Omental fat pad (tissue), 4 donors: Measurements from ENCODE around the gene GOSR2. TPM values are rescaled to one million over a fixed set of nuclear protein-coding genes. Genes with fewer than 3 reads are reported as not detected.
A peak's percentile ranks its signal among the peaks of the same experiment; 100 is the strongest.
"Not testable (repeated sequence)": the region's sequence is repeated elsewhere in the genome, so short reads cannot be mapped to it uniquely, and the experiment has no call there.

Source experiments
- ATAC-seq: fragments of 150-250 bp; one replicate; pipeline ENCODE4 v1.9.1; 2016; ENCODE audit warnings: mild to moderate bottlenecking, moderate library complexity; ENCODE audit not compliant: low FRiP score
- DNase-seq: peaks from one replicate; pipeline ENCODE4 v3.0.0-alpha.2; 2019; ENCODE audit warnings: low spot score
- total RNA-seq, 4 donors: library from RNA; depleted of rRNA; stranded (reverse); fragments of >200 nt; gene quantifications; one replicate each; pipeline ENCODE4 v1.1.0, GENCODE V29; 2016
- TF ChIP-seq, protein P1 (sequence below), 3 donors: fragments of 450-650 bp; IDR thresholded peaks; one replicate each; pipeline ENCODE4 v1.5.1; 2016 to 2017; ENCODE audit warnings: antibody characterized with exemption in 3 of 3, mild to moderate bottlenecking in 3 of 3, moderate library complexity in 2 of 3

GOSR2 gene
- total RNA-seq, 4 donors from 2014 or later: 37.4 to 59.4 (median 47.3) TPM

DNA sequence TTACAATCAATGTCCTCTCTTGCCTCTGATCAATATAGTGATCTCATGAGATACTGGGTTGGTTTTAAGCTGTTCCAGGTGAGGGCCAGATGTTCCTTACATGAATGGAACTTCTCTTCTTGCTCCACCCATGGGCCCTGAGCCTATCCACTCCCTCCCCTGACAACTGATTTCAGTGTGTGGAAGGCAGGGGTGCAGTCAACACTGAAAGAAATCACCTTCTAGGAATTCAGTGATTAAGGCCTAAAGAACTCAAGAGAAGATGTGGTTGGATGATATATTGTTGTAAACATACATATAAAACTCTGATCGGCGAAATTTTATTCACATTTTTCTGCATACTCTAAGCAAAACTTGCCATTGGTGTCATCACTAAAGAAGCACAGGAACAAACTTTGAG is 6.7 kb upstream of the GOSR2 start:
- TF ChIP-seq, protein P1, sequence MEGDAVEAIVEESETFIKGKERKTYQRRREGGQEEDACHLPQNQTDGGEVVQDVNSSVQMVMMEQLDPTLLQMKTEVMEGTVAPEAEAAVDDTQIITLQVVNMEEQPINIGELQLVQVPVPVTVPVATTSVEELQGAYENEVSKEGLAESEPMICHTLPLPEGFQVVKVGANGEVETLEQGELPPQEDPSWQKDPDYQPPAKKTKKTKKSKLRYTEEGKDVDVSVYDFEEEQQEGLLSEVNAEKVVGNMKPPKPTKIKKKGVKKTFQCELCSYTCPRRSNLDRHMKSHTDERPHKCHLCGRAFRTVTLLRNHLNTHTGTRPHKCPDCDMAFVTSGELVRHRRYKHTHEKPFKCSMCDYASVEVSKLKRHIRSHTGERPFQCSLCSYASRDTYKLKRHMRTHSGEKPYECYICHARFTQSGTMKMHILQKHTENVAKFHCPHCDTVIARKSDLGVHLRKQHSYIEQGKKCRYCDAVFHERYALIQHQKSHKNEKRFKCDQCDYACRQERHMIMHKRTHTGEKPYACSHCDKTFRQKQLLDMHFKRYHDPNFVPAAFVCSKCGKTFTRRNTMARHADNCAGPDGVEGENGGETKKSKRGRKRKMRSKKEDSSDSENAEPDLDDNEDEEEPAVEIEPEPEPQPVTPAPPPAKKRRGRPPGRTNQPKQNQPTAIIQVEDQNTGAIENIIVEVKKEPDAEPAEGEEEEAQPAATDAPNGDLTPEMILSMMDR (IDR thresholded peaks at IDR 0.05): no peak
- ATAC-seq: no peak

DNA sequence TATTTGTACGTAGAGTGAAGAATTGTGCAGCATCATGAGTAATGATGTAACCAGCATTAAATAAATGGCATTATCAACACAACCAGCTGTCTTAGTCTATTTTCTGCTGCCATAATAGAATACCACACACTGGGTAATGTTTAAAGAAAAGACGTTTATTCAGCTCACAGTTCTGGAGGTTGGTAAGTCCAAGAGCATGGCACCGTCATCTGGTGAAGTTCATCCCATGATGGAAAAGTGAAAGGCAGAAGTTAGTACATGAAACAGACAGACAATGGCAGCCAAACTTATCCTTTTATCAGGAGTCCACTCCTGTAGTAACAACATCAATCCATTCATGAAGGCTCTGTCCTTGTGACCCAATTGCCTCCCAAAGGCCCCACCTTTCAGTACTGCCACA is 6.3 kb upstream of the GOSR2 start:
- TF ChIP-seq, protein P1 (IDR thresholded peaks at IDR 0.05): no peak
- no peak for ATAC-seq
- DNase-seq: no peak

More for the DNA sequence above, 6.7 kb upstream of the GOSR2 start:
- no peak for DNase-seq

DNA sequence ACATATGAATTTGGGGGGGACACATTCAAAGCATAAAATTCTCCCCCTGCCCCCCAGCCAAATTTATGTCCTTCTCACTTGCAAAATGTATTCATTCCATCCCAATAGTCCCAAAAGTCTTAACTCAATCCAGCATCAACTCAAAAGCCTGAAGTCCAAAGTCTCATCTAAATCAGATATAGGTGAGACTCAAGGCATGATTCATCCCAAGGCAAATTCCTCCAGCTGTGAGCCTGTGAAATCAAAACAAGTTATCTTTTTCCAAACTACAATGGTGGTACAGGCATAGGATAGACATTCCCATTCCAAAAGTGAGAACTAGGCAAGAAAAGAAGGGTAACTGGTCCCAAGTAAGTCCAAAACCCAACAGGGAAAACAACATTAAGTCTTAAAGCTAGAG is 5.9 kb upstream of the GOSR2 start:
- no peak for ATAC-seq
- TF ChIP-seq, protein P1 (IDR thresholded peaks at IDR 0.05): no peak
- no peak for DNase-seq

DNA sequence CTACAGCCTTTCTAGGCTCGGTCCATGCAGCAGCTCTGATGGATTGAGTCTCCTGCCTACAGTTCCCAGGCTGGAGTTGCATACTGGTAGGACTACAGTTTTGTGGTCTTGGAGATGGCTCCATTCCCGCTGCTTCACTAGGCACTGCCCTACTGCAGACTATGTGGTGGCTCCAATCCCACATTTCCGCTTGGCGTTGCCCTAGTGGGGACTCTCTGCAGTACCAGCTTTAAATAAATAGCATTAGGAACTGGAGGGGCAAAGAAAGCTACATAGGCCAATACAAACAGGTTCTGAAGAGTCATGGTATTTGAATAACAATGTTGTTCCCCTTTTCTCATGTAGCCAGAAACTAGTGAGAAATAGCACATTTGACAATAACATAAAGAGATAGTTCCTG is 5.4 kb upstream of the GOSR2 start:
- TF ChIP-seq, protein P1 (IDR thresholded peaks at IDR 0.05): no peak
- no peak for ATAC-seq

DNA sequence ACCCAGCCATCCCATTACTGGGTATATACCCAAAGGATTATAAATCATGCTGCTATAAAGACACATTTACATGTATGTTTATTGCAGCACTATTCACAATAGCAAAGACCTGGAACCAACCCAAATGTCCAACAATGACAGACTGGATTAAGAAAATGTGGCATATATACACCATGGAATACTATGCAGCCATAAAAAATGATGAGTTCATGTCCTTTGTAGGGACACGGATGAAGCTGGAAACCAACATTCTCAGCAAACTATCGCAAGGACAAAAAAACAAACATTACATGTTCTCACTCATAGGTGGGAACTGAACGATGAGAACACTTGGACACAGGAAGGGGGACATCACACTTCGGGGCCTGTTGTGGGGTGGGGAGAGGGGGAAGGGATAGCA is 998 bp upstream of the GOSR2 start:
- not testable (repeated sequence) for DNase-seq, ATAC-seq

More for the DNA sequence above, 5.4 kb upstream of the GOSR2 start:
- no peak for DNase-seq

DNA sequence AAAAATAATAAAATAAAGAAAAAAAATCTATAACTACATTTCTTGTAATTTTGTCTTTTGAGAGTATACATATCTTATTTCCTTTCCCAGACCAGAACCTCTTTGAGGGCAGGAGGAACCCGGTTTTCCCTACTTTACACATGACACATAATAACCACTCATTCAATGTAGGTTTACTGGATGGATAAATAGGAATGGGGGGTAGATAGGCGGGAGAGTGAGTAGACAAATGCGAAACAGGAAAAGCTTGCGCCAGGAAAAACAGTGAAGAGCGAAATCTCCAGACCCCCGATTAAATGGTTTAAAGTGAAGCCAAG is 515 bp upstream of the GOSR2 start:
- ATAC-seq (peak; percentile 33), DNase-seq (no peak)
- TF ChIP-seq, protein P1 (IDR thresholded peaks at IDR 0.05): no peak

DNA sequence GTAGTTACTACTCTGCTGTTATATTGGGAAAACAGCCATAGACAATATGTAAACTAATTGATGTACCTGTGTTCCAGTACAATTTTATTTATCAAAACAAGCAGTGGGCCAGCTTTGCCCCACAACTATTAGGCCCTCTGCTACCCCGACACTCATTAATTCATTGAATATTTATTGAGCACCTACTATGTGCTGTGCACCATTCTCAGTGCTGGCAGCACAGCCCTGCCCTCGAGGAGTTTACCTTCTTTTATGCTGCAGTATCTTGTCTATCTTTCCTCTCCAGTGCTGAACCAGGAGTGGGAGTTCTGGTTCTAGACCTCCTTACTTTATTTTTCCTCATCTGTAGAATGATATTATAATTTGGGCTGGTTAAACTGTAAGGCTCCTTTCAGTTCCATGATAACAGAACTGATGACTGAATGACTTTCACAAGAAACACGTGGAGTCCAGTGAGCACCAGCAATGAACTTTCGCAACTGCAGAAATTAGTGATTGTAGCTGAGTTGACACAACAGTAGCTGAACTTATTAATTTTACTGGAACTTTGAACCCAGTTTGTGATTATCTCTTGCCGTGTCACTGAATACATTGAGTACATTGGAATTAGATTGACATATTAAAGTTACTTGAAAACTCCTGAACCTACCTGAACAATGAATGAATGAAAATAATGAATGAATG is 2.4 kb downstream of the GOSR2 start:
- TF ChIP-seq, protein P1 (IDR thresholded peaks at IDR 0.05): no peak
- DNase-seq (no peak), ATAC-seq (no peak)
